Thoracic aorta (tissue), 2 donors: ENCODE data around the gene DSCAM. TPM values are rescaled to one million over a fixed set of nuclear protein-coding genes. Genes with fewer than 3 reads are reported as not detected.

Source experiments
- ATAC-seq: fragments of 150-250 bp; one replicate; pipeline ENCODE4 v1.8.0; 2017; ENCODE audit warnings: low read depth; ENCODE audit not compliant: insufficient number of reproducible peaks, low FRiP score
- DNase-seq: peaks from one replicate; pipeline ENCODE4 v3.0.0-alpha.2; 2020; ENCODE audit warnings: low spot score
- H3K27ac ChIP-seq, 2 donors: fragments of 200-600 bp; sonication (generic); 1 replicate in 1 of 2; 2 replicates in 1 of 2; pipeline ENCODE4 v1.5.1; 2016; ENCODE audit warnings: mild to moderate bottlenecking in 2 of 2, moderate library complexity in 2 of 2
- H3K27me3 ChIP-seq: fragments of 200-600 bp; sonication (generic); replicated peaks from 2 replicates; pipeline ENCODE4 v1.6.0; 2016; ENCODE audit warnings: mild to moderate bottlenecking; ENCODE audit not compliant: insufficient read depth
- H3K36me3 ChIP-seq: fragments of 200-600 bp; sonication (generic); one replicate; pipeline ENCODE4 v1.5.1; 2016
- H3K4me1 ChIP-seq, 2 donors: fragments of 200-600 bp; sonication (generic); 1 replicate in 1 of 2; 2 replicates in 1 of 2; pipeline versions ENCODE4 v1.5.1 to v1.6.0; 2016; ENCODE audit warnings: low read depth in 2 of 2, mild to moderate bottlenecking in 1 of 2; ENCODE audit not compliant: control insufficient read depth in 1 of 2
- H3K4me3 ChIP-seq: fragments of 200-600 bp; sonication (generic); 2 replicates; pipeline ENCODE4 v1.5.1; 2016; ENCODE audit warnings: mild to moderate bottlenecking
- H3K9me3 ChIP-seq: fragments of 200-600 bp; sonication (generic); 2 replicates; pipeline ENCODE4 v1.5.1; 2016
- CTCF ChIP-seq: fragments of 200-600 bp; sonication (generic); IDR thresholded peaks from one replicate; pipeline ENCODE4 v1.5.1; 2019; ENCODE audit warnings: antibody characterized with exemption
- total RNA-seq, 2 donors: library from RNA; depleted of rRNA; stranded (reverse); fragments of >200 nt; gene quantifications; one replicate each; pipeline versions ENCODE4 v1.1.0 to v1.2.3, GENCODE V29; 2016

The DSCAM gene
- total RNA-seq, 2 donors from 2014 or later: not detected

GRCh38 chr21:40606341-40606740, 240.6 kb downstream of the DSCAM start:
- TF ChIP-seq CTCF: no peak
- Histone ChIP-seq H3K4me3 (no peak overlapping the region), H3K27ac (no peak overlapping the region), H3K4me1 (no peaks in the 10 kb centered on the region), H3K36me3 (no peaks in the 10 kb centered on the region), H3K9me3 (no peaks in the 10 kb centered on the region), H3K27me3 (no peaks in the 10 kb centered on the region)
- ATAC-seq (no peak), DNase-seq (no peak)

DNA sequence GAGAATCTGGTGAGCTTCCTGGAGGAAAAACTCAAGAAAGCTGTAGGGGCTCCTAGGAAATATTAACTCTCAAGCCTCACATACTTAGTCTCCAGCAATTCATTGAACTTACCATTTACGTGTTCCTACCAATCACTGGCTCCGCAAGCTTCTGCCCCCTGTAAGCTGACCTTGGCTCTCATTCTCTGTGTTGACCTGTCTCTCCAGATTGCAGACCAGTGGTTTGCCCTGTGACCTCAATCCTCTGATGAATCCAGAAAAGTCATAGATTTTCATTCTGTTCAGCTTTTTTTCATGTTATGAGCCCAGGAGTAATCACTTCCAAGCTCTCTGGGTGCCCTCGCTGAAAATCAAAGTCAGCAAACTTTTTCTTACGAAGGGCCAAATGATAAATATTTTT, 241.9 kb downstream of the DSCAM start:
- Histone ChIP-seq H3K27ac (no peak overlapping the region), H3K4me1 (no peaks in the 10 kb centered on the region), H3K27me3 (no peaks in the 10 kb centered on the region), H3K9me3 (no peaks in the 10 kb centered on the region), H3K4me3 (no peak overlapping the region), H3K36me3 (no peaks in the 10 kb centered on the region)
- DNase-seq (no peak), ATAC-seq (no peak)
- no peak for TF ChIP-seq CTCF

GRCh38 chr21:40603774-40604173, 243.2 kb downstream of the DSCAM start:
- no peak for TF ChIP-seq CTCF
- no peak overlapping the region for H3K27ac ChIP-seq
- no peaks in the 10 kb centered on the region for H3K36me3 ChIP-seq
- H3K4me3 ChIP-seq: no peak overlapping the region
- H3K9me3 ChIP-seq: no peaks in the 10 kb centered on the region
- no peak for DNase-seq
- no peak for ATAC-seq
- H3K4me1 ChIP-seq: no peaks in the 10 kb centered on the region
- H3K27me3 ChIP-seq: no peaks in the 10 kb centered on the region

DNA sequence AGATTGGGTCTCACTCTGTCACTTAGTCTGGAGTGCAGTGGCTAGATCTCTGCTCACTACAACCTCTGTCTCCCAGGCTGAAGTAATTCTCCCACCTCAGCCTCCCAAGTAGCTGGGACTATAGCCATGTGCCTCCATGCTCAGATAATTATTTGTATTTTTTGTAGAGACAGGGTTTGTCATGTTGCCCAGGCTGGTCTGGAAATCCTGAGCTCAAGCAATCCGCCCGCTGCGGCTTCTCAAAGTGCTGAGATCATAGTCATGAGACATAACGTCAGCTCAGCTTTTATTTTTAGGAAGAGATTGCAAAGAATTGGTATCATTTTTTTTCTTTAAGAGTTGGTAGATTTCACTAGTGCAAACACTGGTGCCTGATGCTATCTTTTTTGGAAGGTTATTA, 244.9 kb downstream of the DSCAM start:
- H3K4me1 ChIP-seq: no peaks in the 10 kb centered on the region
- no peak overlapping the region for H3K4me3 ChIP-seq
- no peaks in the 10 kb centered on the region for H3K27me3 ChIP-seq
- no peak for DNase-seq
- no peak for ATAC-seq
- no peaks in the 10 kb centered on the region for H3K36me3 ChIP-seq
- H3K27ac ChIP-seq: no peak overlapping the region
- H3K9me3 ChIP-seq: no peaks in the 10 kb centered on the region
- TF ChIP-seq CTCF: no peak

GRCh38 chr21:40595806-40596205, 251.2 kb downstream of the DSCAM start:
- no peak overlapping the region for H3K4me3 ChIP-seq
- TF ChIP-seq CTCF: no peak
- ATAC-seq (no peak), DNase-seq (no peak)
- no peak overlapping the region for H3K27ac ChIP-seq
- no peaks in the 10 kb centered on the region for H3K4me1 ChIP-seq
- no peaks in the 10 kb centered on the region for H3K27me3 ChIP-seq
- no peaks in the 10 kb centered on the region for H3K36me3 ChIP-seq
- H3K9me3 ChIP-seq: no peaks in the 10 kb centered on the region
